ENCODE results near the gene AMPD1.

AMPD1 gene

DNA sequence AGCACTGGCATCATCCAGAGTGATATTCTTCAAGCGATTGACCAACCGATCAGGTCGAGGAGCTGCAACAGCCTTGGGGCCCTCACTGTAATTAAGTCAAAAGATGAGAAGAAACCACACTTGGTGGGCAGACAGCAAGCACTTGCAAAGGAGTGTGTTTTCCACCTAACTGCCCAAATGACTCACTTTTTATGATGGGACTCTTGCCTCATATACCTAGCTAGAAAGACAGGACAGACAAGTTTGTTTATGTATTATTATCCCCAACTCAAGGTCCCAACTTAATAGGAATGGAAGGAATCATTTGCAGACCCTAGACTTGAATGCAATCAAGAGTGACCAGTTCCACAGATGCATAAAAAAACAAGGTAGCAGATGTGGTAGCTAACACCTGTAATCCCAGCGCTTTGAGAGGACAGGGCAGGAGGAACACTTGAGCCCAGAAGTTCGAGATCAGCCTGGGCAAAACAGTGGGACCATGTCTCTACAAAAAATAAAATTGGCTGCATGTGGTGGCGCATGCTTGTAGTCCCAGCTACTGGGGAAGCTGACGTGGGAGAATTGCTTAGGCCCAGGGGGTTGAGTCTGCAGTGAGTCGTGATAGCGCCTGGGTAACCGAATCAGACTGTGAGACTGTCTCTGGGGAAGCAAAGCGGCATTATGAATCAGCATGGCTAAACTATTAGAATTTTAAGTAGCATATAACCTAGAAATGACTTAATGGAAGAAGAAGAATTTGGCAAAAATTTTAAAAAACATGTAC, 23.5 kb upstream of the AMPD1 start:
- Histone ChIP-seq H3K4me3 (ENCODE audit: insufficient read depth, low read length, poor library complexity, severe bottlenecking) (no peak overlapping the region), H3K36me3 (ENCODE audit: low read length) (peaks cover 49% of the 10 kb centered on the region), H3K9me2 (replicated peaks; ENCODE audit: insufficient read depth, low read length) (no peaks in the 10 kb centered on the region), H3K9me3 (ENCODE audit: insufficient read depth, low read length) (no peaks in the 10 kb centered on the region), H3K4me2 (ENCODE audit: low read depth, low read length, poor library complexity, severe bottlenecking) (no peak overlapping the region), H3K27me3 (ENCODE audit: low read length) (no peaks in the 10 kb centered on the region), H4K20me1 (ENCODE audit: low read depth, low read length) (no peaks in the 10 kb centered on the region), H3K79me2 (ENCODE audit: insufficient read depth, low read length) (peaks cover 27% of the 10 kb centered on the region), H3K9ac (ENCODE audit: low read length) (no peak overlapping the region), H3F3A (ENCODE audit: insufficient read depth) (peaks cover 36% of the 10 kb centered on the region), H2AFZ (ENCODE audit: low read depth, low read length, severe bottlenecking) (no peak overlapping the region), H3K27ac (ENCODE audit: low read depth, low read length) (no peak overlapping the region)
- TF ChIP-seq, protein P1, sequence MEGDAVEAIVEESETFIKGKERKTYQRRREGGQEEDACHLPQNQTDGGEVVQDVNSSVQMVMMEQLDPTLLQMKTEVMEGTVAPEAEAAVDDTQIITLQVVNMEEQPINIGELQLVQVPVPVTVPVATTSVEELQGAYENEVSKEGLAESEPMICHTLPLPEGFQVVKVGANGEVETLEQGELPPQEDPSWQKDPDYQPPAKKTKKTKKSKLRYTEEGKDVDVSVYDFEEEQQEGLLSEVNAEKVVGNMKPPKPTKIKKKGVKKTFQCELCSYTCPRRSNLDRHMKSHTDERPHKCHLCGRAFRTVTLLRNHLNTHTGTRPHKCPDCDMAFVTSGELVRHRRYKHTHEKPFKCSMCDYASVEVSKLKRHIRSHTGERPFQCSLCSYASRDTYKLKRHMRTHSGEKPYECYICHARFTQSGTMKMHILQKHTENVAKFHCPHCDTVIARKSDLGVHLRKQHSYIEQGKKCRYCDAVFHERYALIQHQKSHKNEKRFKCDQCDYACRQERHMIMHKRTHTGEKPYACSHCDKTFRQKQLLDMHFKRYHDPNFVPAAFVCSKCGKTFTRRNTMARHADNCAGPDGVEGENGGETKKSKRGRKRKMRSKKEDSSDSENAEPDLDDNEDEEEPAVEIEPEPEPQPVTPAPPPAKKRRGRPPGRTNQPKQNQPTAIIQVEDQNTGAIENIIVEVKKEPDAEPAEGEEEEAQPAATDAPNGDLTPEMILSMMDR (IDR thresholded peaks at IDR 0.05; ENCODE audit: insufficient read depth, low read length, poor library complexity, severe bottlenecking), result no peak
- TF ChIP-seq EZH2phosphoT487 (conservative IDR thresholded peaks at IDR 0.05; ENCODE audit: low read length), result no peak

GRCh38 chr1:114716304-114717170, 21.2 kb upstream of the AMPD1 start, which contains the start of gene NRAS:
Gene NRAS (minus strand): TSS chr1:114716771. CDS start chr1:114716160, 611 bp downstream.
- Histone ChIP-seq H4K20me1 (ENCODE audit: low read depth, low read length) (no peaks in the 10 kb centered on the region), H3K4me2 (ENCODE audit: low read depth, low read length, poor library complexity, severe bottlenecking) (peak within 1 kb of the TSS; percentile 81), H3K4me3 (ENCODE audit: insufficient read depth, low read length, poor library complexity, severe bottlenecking) (peak within 1 kb of the TSS; percentile 95), H3K27me3 (ENCODE audit: low read length) (no peaks in the 10 kb centered on the region), H3K36me3 (ENCODE audit: low read length) (peaks cover 43% of the 10 kb centered on the region), H3K27ac (ENCODE audit: low read depth, low read length) (peak within 1 kb of the TSS; percentile 73), H3F3A (ENCODE audit: insufficient read depth) (peaks cover 33% of the 10 kb centered on the region), H3K9me3 (ENCODE audit: insufficient read depth, low read length) (no peaks in the 10 kb centered on the region), H2AFZ (ENCODE audit: low read depth, low read length, severe bottlenecking) (peak within 1 kb of the TSS; percentile 64), H3K9me2 (replicated peaks; ENCODE audit: insufficient read depth, low read length) (no peaks in the 10 kb centered on the region), H3K79me2 (ENCODE audit: insufficient read depth, low read length) (peaks cover 35% of the 10 kb centered on the region), H3K9ac (ENCODE audit: low read length) (peak within 1 kb of the TSS; percentile 94)
- TF ChIP-seq EZH2phosphoT487 (conservative IDR thresholded peaks at IDR 0.05; ENCODE audit: low read length), result no peak
- TF ChIP-seq, protein P1 (IDR thresholded peaks at IDR 0.05; ENCODE audit: insufficient read depth, low read length, poor library complexity, severe bottlenecking), result no peak

- peak overlapping the region; percentile 81 for H3K4me2 ChIP-seq (ENCODE audit: low read depth, low read length, poor library complexity, severe bottlenecking)
- H3K36me3 ChIP-seq (ENCODE audit: low read length), result peaks cover 38% of the 10 kb centered on the region
- no peaks in the 10 kb centered on the region for H4K20me1 ChIP-seq (ENCODE audit: low read depth, low read length)
- H3K9me3 ChIP-seq (ENCODE audit: insufficient read depth, low read length), result no peaks in the 10 kb centered on the region
- peaks cover 33% of the 10 kb centered on the region for H3F3A ChIP-seq (ENCODE audit: insufficient read depth)
- H3K4me3 ChIP-seq (ENCODE audit: insufficient read depth, low read length, poor library complexity, severe bottlenecking), result peak overlapping the region; percentile 95
- peak overlapping the region; percentile 94 for H3K9ac ChIP-seq (ENCODE audit: low read length)
- H3K9me2 ChIP-seq (replicated peaks; ENCODE audit: insufficient read depth, low read length), result no peaks in the 10 kb centered on the region
- TF ChIP-seq EZH2phosphoT487 (conservative IDR thresholded peaks at IDR 0.05; ENCODE audit: low read length), result no peak
- TF ChIP-seq, protein P1 (IDR thresholded peaks at IDR 0.05; ENCODE audit: insufficient read depth, low read length, poor library complexity, severe bottlenecking), result no peak
- peaks cover 35% of the 10 kb centered on the region for H3K79me2 ChIP-seq (ENCODE audit: insufficient read depth, low read length)
- H3K27ac ChIP-seq (ENCODE audit: low read depth, low read length), result peak overlapping the region; percentile 73
- H2AFZ ChIP-seq (ENCODE audit: low read depth, low read length, severe bottlenecking), result no peak overlapping the region
- H3K27me3 ChIP-seq (ENCODE audit: low read length), result no peaks in the 10 kb centered on the region
These were observed 20.6 kb upstream of the AMPD1 start for GRCh38 chr1:114715952-114716303.

All from SU-DHL-6 (cell line).